T-helper 2 cell treated with Interferon-gamma antibody and Interleukin-4, amounts not matched to agents 100 ng/mL and 5 ng/mL, for 36 hours (primary cell): ENCODE results near the gene LIN7A. TPM values are rescaled to one million over a fixed set of nuclear protein-coding genes. Genes with fewer than 3 reads are reported as not detected.

Source experiments
- intact Hi-C: fragments of 100-400 bp; cut with micrococcal nuclease; formaldehyde crosslinking; loops from one replicate; pipeline ENCODE4 v1.15.1; 2023
- total RNA-seq: library from RNA; stranded (reverse); gene quantifications from 2 replicates; pipeline ENCODE4 v1.2.3, GENCODE V29; 2022

LIN7A gene
- total RNA-seq, 1 donor from 2014 or later = 0.18 TPM

GRCh38 chr12:80860206-80860605 is 77.5 kb downstream of the LIN7A start:
- intact Hi-C loops = no loop called here

DNA sequence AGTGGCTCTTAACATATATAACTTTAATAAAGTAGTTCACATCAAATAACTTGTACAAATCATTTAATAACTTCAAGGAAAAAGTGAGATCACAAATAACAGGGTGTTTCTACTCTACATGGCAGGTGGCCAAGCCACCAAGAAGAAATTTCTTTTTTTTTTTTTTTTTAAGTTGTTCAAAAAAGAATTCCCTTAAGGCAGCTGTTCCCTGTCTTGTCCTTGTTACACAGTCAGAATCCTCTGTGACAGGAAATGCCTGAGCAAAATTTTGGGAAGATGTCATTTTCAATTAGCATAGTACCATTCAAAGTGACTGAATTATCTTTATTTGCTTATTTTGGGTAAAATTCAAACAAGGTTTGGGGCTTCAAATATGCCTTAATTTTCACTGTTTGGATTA is 79.4 kb downstream of the LIN7A start:
- intact Hi-C loops = no loop called here

- intact Hi-C loops = no loop called here
These were observed 80.4 kb downstream of the LIN7A start for GRCh38 chr12:80857311-80857710.

DNA sequence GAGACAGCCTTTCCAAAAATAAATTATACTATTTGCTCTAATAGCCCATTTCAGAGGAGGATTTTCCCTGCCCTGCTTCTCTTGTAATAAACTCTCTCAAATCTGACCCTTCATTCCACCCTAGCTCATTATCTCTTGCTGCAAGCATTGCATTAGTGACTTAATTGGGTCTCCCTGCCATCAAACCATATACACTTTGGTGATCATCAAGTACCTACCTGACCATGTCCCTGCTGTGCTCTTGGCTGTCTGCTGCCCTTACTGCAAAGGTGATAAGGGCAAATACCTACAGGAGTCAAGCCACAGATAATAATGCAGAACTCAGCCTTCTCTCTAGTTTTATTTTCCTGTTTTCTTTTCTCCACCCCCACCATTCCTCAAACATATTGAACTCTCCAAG is 88.4 kb downstream of the LIN7A start:
- intact Hi-C loops = no loop called here

- intact Hi-C loops = no loop called here
These were observed 88.9 kb downstream of the LIN7A start for GRCh38 chr12:80848858-80849257.

- intact Hi-C loops = no loop called here
These were observed 90.2 kb downstream of the LIN7A start for GRCh38 chr12:80847575-80847974.

GRCh38 chr12:80846952-80847351 is 90.8 kb downstream of the LIN7A start:
- intact Hi-C loops = no loop called here

GRCh38 chr12:80845639-80846038 is 92.1 kb downstream of the LIN7A start:
- intact Hi-C loops = no loop called here

- intact Hi-C loops = no loop called here
These were observed 93.8 kb downstream of the LIN7A start for GRCh38 chr12:80843969-80844368.

- intact Hi-C loops = no loop called here
These were observed 99.0 kb downstream of the LIN7A start for GRCh38 chr12:80838708-80839107.

GRCh38 chr12:80838024-80838658 is 99.6 kb downstream of the LIN7A start:
- intact Hi-C loops = no loop called here

DNA sequence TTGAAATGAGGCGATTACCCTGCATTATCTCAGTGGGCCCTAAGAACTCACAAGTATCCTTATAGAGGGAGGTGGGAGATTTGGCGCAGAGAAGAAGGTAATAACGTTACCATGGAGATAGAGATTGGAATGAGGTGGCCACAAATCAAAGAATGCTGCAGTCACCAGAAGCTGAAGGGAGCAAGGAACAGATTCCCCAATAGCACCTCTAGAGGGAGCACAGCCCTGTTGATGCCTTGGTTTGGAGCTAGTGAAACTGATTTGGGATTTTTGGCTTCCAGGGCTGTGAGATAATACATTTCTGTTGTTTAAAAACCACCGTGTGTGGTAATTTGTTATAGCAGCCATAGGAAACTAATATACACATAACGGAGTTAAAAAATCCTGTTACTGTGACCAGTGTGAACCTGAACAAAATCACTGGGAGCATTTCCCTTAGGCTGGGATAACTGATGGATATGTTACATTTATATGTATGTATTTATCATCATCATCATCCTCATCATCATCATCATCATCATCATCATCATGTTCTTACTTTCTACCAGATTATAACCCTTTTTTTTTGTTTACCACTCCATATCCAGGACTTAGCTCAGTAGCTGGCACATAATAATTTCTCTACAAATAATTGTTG is 100.3 kb downstream of the LIN7A start:
- intact Hi-C loops = no loop called here

- intact Hi-C loops = no loop called here
These were observed 103.0 kb downstream of the LIN7A start for GRCh38 chr12:80834724-80835123.

GRCh38 chr12:80830533-80831088 is 107.1 kb downstream of the LIN7A start:
- intact Hi-C loops = no loop called here

- intact Hi-C loops = no loop called here
These were observed 108.0 kb downstream of the LIN7A start for GRCh38 chr12:80829767-80830166.

- intact Hi-C loops = no loop called here
These were observed 112.2 kb downstream of the LIN7A start for GRCh38 chr12:80825506-80825905.

DNA sequence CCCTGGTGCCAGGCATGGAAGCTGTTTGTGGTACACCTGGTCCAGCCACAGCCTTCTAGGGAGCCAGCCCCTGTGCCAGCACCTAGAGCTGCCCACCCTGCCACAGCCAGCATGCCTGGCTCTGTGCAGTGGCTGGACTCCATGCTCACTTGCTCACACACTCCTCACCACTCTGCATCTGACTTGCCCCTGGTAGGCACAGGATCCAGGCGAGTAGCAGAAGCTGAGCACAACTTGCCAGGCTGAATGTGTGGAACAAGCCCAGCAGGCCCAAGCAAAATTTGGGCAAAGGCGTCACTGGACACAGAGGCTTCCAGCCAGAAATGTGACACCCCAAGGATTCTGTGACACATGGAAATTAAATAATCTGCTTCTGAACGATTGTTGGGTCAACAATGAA is 114.3 kb downstream of the LIN7A start:
- intact Hi-C loops = no loop called here

DNA sequence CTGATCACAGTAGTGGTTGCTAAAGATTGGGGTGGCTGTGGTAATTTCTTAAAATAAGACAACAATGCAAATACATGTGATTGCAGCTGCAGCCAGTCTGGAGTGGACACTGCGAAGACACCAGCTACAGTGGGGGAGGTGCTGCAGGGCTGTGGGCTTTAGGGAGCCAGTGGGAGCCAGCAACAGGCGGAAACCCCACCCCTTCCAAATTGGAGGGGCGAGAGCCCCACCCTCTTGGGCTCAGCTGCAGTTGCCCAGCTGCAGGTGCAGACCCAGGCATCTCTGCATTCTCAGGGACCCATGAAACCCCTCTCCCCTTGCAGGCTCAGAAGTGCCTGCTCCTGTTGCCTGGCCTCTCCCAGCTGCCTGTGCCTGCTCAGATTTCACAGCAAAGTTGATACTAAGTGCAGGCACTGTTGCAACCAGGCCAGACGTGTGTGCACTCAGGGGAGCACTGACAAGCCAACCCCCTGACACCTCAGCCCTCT is 116.2 kb downstream of the LIN7A start:
- intact Hi-C loops = no loop called here

DNA sequence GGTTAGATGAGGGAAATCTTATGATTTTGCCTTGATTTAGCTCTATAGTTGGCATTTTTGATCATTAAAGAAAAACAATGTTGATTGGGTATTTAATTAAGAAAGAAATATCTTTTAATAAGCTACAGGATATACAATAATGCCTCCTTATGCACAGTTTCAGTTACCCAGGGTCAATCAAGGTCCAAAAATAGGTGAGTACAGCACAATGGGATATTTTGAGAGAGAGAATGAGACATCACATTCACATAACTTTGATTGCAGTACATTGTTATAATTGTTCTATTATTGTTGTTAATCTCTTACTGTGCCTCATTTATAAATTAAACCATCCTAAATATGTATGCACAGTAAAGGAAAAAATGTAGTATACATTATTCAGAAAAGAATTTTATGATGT is 118.9 kb downstream of the LIN7A start:
- intact Hi-C loops = no loop called here

- intact Hi-C loops = no loop called here
These were observed 122.4 kb downstream of the LIN7A start for GRCh38 chr12:80815351-80815750.

DNA sequence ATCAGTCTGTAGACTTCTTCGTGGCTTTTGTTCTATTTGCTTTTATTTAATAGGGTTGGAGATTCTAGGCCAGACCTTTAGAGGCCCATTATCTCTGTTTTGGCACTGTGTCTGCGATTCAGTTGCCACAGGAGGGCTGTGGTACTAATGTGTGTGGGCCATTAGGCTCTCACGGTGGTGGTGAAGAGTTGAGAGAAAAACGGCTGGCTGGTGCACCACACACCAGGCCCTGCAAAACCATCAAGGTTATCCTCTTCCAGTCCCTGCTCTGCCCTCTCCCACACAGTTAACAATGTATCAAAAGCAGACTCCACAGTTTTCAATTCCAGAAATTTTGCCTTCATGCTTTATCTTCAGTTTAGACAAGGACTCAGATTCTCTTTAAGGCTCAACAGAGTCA is 123.3 kb downstream of the LIN7A start:
- intact Hi-C loops = no loop called here

- intact Hi-C loops = no loop called here
These were observed 123.9 kb downstream of the LIN7A start for GRCh38 chr12:80813820-80814219.
